H9 (cell line): Measurements from ENCODE around the gene TNIK. TPM values are rescaled to one million over a fixed set of nuclear protein-coding genes. Genes with fewer than 3 reads are reported as not detected.

ENCODE experiments used
- DNase-seq: peaks from one replicate; pipeline ENCODE4 v3.0.0-alpha.2; 2017
- H2AFZ ChIP-seq: one replicate; pipeline ENCODE4 v1.6.1; 2013; ENCODE audit warnings: mild to moderate bottlenecking, low read length, control low read depth, moderate library complexity
- H2AK5ac ChIP-seq: 2 replicates; pipeline ENCODE4 v1.6.1; 2013; ENCODE audit warnings: low read length, control low read depth, mixed read lengths; ENCODE audit not compliant: insufficient read length
- H2BK120ac ChIP-seq: one replicate; pipeline ENCODE4 v1.6.1; 2013; ENCODE audit warnings: low read depth, mild to moderate bottlenecking, low read length, control low read depth, inconsistent platforms; ENCODE audit not compliant: poor library complexity, severe bottlenecking
- H2BK12ac ChIP-seq: 2 replicates; pipeline ENCODE4 v1.6.1; 2013; ENCODE audit warnings: low read length, control low read depth, mixed read lengths, low read depth; ENCODE audit not compliant: insufficient read length
- H2BK15ac ChIP-seq: 2 replicates; pipeline ENCODE4 v1.6.1; 2013; ENCODE audit warnings: low read depth, low read length, control low read depth
- H2BK20ac ChIP-seq: one replicate; pipeline ENCODE4 v1.6.1; 2013; ENCODE audit warnings: low read depth, mild to moderate bottlenecking, low read length, control low read depth, inconsistent platforms; ENCODE audit not compliant: poor library complexity, severe bottlenecking
- H2BK5ac ChIP-seq: 2 replicates; pipeline ENCODE4 v1.6.1; 2013; ENCODE audit warnings: low read length, control low read depth, mixed read lengths; ENCODE audit not compliant: insufficient read length
- H3K14ac ChIP-seq: 2 replicates; pipeline ENCODE4 v1.6.1; 2013; ENCODE audit warnings: low read length, control low read depth; ENCODE audit not compliant: insufficient read depth
- H3K18ac ChIP-seq: 2 replicates; pipeline ENCODE4 v1.6.1; 2013; ENCODE audit warnings: low read depth, mild to moderate bottlenecking, mixed read lengths, low read length, control low read depth; ENCODE audit not compliant: insufficient read length
- H3K23ac ChIP-seq: 2 replicates; pipeline ENCODE4 v1.6.1; 2013; ENCODE audit warnings: low read length, control low read depth, mixed read lengths, low read depth; ENCODE audit not compliant: insufficient read length
- H3K23me2 ChIP-seq: 2 replicates; pipeline ENCODE4 v1.6.1; 2013; ENCODE audit warnings: low read depth, mild to moderate bottlenecking, mixed read lengths, low read length, control low read depth; ENCODE audit not compliant: insufficient read length, poor library complexity, severe bottlenecking
- H3K27ac ChIP-seq: 2 replicates; pipeline ENCODE4 v1.5.1; 2013; ENCODE audit warnings: low read length, control low read depth, mixed read lengths, low read depth; ENCODE audit not compliant: insufficient read length
- H3K27me3 ChIP-seq: 2 replicates; pipeline ENCODE4 v1.6.1; 2013; ENCODE audit warnings: low read length, control low read depth, inconsistent platforms; ENCODE audit not compliant: insufficient read depth
- H3K4ac ChIP-seq: 2 replicates; pipeline ENCODE4 v1.6.1; 2013; ENCODE audit warnings: low read depth, mild to moderate bottlenecking, control low read depth, inconsistent platforms, low read length, moderate library complexity
- H3K4me1 ChIP-seq: 2 replicates; pipeline ENCODE4 v1.6.1; 2013; ENCODE audit warnings: low read length, control low read depth, inconsistent platforms; ENCODE audit not compliant: insufficient read depth
- H3K4me2 ChIP-seq: 2 replicates; pipeline ENCODE4 v1.6.1; 2013; ENCODE audit warnings: low read length, control low read depth, mixed read lengths; ENCODE audit not compliant: insufficient read length, insufficient read depth
- H3K56ac ChIP-seq: 2 replicates; pipeline ENCODE4 v1.6.1; 2013; ENCODE audit warnings: low read depth, mild to moderate bottlenecking, mixed read lengths, low read length, control low read depth; ENCODE audit not compliant: insufficient read length
- H3K79me1 ChIP-seq: 2 replicates; pipeline ENCODE4 v1.6.1; 2013; ENCODE audit warnings: low read depth, mild to moderate bottlenecking, moderate library complexity, low read length, control low read depth, inconsistent platforms; ENCODE audit not compliant: insufficient read depth, poor library complexity, severe bottlenecking
- H3K79me2 ChIP-seq: 2 replicates; pipeline ENCODE4 v1.6.1; 2013; ENCODE audit warnings: low read length, control low read depth, inconsistent platforms; ENCODE audit not compliant: insufficient read depth
- H3K9ac ChIP-seq: 2 replicates; pipeline ENCODE4 v1.6.1; 2013; ENCODE audit warnings: low read length, control low read depth, mixed read lengths; ENCODE audit not compliant: insufficient read length; ENCODE audit errors: extremely low read depth
- H3K9me3 ChIP-seq: one replicate; pipeline ENCODE4 v1.6.1; 2013; ENCODE audit warnings: low read depth, low read length, inconsistent platforms; ENCODE audit not compliant: control insufficient read depth
- H3T11ph ChIP-seq: one replicate; pipeline ENCODE4 v1.6.1; 2013; ENCODE audit warnings: mild to moderate bottlenecking, low read length, control low read depth, inconsistent platforms
- H4K20me1 ChIP-seq: one replicate; pipeline ENCODE4 v1.6.1; 2013; ENCODE audit not compliant: control insufficient read depth, insufficient read length, insufficient read depth
- H4K5ac ChIP-seq: 2 replicates; pipeline ENCODE4 v1.6.1; 2013; ENCODE audit warnings: low read depth, mild to moderate bottlenecking, mixed read lengths, low read length, control low read depth; ENCODE audit not compliant: insufficient read length
- H4K8ac ChIP-seq: replicated peaks from 2 replicates; pipeline ENCODE4 v1.6.1; 2013; ENCODE audit warnings: low read length, control low read depth, mixed read lengths, low read depth; ENCODE audit not compliant: insufficient read length
- H4K91ac ChIP-seq: 2 replicates; pipeline ENCODE4 v1.6.1; 2013; ENCODE audit warnings: low read depth, mild to moderate bottlenecking, moderate library complexity, mixed read lengths, low read length, control low read depth; ENCODE audit not compliant: insufficient read length
- H3K27ac Mint-ChIP-seq, 3 experiments: 2 replicates in 2 of 3; 3 replicates in 1 of 3; pipeline ENCODE4 v1.8.0; 2020 to 2021; ENCODE audit warnings: mixed read lengths in 3 of 3, mild to moderate bottlenecking in 1 of 3, moderate library complexity in 1 of 3
- H3K27me3 Mint-ChIP-seq: 2 replicates; pipeline ENCODE4 v1.8.0; 2021; ENCODE audit warnings: low read depth, mild to moderate bottlenecking, moderate library complexity, mixed read lengths
- H3K36me3 Mint-ChIP-seq, 3 experiments: 2 replicates in 2 of 3; 3 replicates in 1 of 3; pipeline ENCODE4 v1.8.0; 2020 to 2021; ENCODE audit warnings: low read depth in 3 of 3, mixed read lengths in 3 of 3; ENCODE audit not compliant: insufficient read depth in 1 of 3
- H3K4me1 Mint-ChIP-seq, 2 experiments: 2 replicates each; pipeline ENCODE4 v1.8.0; 2020; ENCODE audit warnings: mixed read lengths in 2 of 2
- H3K4me3 Mint-ChIP-seq, 2 experiments: 2 replicates in 1 of 2; 3 replicates in 1 of 2; pipeline ENCODE4 v1.8.0; 2020 to 2021; ENCODE audit warnings: mild to moderate bottlenecking in 2 of 2, mixed read lengths in 2 of 2, moderate library complexity in 1 of 2
- H3K9me3 Mint-ChIP-seq, 2 experiments: 2 replicates in 1 of 2; 3 replicates in 1 of 2; pipeline ENCODE4 v1.8.0; 2020; ENCODE audit warnings: mild to moderate bottlenecking in 2 of 2, mixed read lengths in 2 of 2, moderate library complexity in 1 of 2
- WGBS: extraction: QIAGEN DNeasy Blood & Tissue Kit; methylation state at CpG from one replicate; pipeline ENCODE4 v1.1.7; 2013; ENCODE audit warnings: missing lambda C conversion rate, low lambda C conversion rate, mixed read lengths; ENCODE audit not compliant: insufficient read length; ENCODE audit errors: extremely low coverage; 5-methylcytosine and 5-hydroxymethylcytosine counted together
- total RNA-seq: library from RNA; stranded (reverse); gene quantifications from 2 replicates; pipeline ENCODE4 v1.2.1, GENCODE V29; 2021
- TF ChIP-seq, protein P1 (sequence below): fragments of 200-600 bp; sonication (generic); conservative IDR thresholded peaks from 3 replicates; pipeline ENCODE4 v1.8.0; 2021; ENCODE audit warnings: antibody characterized with exemption, mild to moderate bottlenecking

The TNIK gene
- total RNA-seq, 1 experiment from 2014 or later: 15.9 TPM

DNA sequence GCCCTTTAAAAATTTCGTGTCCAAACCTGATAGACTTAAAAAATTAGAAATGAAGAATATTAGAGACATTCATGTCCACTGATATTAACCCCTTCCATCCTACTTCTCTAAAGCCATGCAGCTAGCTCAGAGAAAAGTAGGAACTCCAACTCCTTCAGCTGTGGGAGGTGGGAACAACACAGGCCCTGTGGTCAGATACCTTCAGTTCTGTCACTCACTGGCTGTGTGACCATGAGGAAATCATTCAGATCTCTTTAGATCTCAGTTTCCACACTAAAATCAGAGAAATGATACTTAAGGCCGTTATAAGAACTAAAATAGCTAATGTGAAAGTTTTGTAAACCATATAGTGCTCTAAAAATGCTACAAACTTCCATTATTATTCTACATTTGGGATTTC, 209.8 kb downstream of the TNIK start:
- TF ChIP-seq, protein P1, sequence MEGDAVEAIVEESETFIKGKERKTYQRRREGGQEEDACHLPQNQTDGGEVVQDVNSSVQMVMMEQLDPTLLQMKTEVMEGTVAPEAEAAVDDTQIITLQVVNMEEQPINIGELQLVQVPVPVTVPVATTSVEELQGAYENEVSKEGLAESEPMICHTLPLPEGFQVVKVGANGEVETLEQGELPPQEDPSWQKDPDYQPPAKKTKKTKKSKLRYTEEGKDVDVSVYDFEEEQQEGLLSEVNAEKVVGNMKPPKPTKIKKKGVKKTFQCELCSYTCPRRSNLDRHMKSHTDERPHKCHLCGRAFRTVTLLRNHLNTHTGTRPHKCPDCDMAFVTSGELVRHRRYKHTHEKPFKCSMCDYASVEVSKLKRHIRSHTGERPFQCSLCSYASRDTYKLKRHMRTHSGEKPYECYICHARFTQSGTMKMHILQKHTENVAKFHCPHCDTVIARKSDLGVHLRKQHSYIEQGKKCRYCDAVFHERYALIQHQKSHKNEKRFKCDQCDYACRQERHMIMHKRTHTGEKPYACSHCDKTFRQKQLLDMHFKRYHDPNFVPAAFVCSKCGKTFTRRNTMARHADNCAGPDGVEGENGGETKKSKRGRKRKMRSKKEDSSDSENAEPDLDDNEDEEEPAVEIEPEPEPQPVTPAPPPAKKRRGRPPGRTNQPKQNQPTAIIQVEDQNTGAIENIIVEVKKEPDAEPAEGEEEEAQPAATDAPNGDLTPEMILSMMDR: no peak
- no peak overlapping the region for H3K27ac Mint-ChIP-seq
- no peaks in the 10 kb centered on the region for H3K36me3 Mint-ChIP-seq
- Histone ChIP-seq H3K9me3 (no peaks in the 10 kb centered on the region), H2BK20ac (no peak overlapping the region), H3K56ac (no peak overlapping the region), H3K9ac (no peak overlapping the region), H4K91ac (no peak overlapping the region), H3K23ac (no peak overlapping the region), H2BK15ac (no peak overlapping the region), H3K27ac (no peak overlapping the region), H2AFZ (no peak overlapping the region), H3K27me3 (no peaks in the 10 kb centered on the region; the same call in 1 of the 2 replicates), H3K4me2 (no peak overlapping the region), H4K8ac (no peak overlapping the region), H4K20me1 (no peaks in the 10 kb centered on the region), H4K5ac (no peak overlapping the region), H3K14ac (no peak overlapping the region), H3K18ac (no peak overlapping the region), H2BK5ac (no peak overlapping the region), H2BK12ac (no peak overlapping the region), H3K4ac (no peak overlapping the region), H3K23me2 (no peaks in the 10 kb centered on the region), H3T11ph (no peak overlapping the region), H3K4me1 (no peaks in the 10 kb centered on the region; the same call in 1 of the 2 replicates), H2AK5ac (no peak overlapping the region), H3K79me1 (no peaks in the 10 kb centered on the region), H2BK120ac (no peak overlapping the region), H3K79me2 (0 out of 2 replicates have a peak, but pooled peaks cover 2% of the 10 kb centered on the region)
- no CpG with 5 or more reads among the region's 2 CpGs for WGBS
- no peaks in the 10 kb centered on the region for H3K4me1 Mint-ChIP-seq
- H3K9me3 Mint-ChIP-seq: no peaks in the 10 kb centered on the region
- no peaks in the 10 kb centered on the region for H3K27me3 Mint-ChIP-seq
- H3K4me3 Mint-ChIP-seq: no peak overlapping the region
- DNase-seq: no peak
